ENCODE results near the gene PPARG. TPM values are rescaled to one million over a fixed set of nuclear protein-coding genes. Genes with fewer than 3 reads are reported as not detected.

The PPARG gene
- total and polyA plus RNA-seq, 2 experiments from 2014 or later: 25.1 to 37.9 TPM

- Histone ChIP-seq H3K4me1 (ENCODE audit: insufficient read depth) (peaks cover 46% of the 10 kb centered on the region), H2AFZ (peak overlapping the region; percentile 23), H4K20me1 (ENCODE audit: insufficient read depth, poor library complexity, severe bottlenecking) (no peaks in the 10 kb centered on the region), H3K9me3 (ENCODE audit: low read depth) (no peaks in the 10 kb centered on the region), H3K27me3 (no peaks in the 10 kb centered on the region), H3K9me2 (replicated peaks; ENCODE audit: insufficient read depth) (no peaks in the 10 kb centered on the region), H3K4me2 (no peak overlapping the region), H3K36me3 (replicated peaks; ENCODE audit: insufficient read depth, low read depth) (no peaks in the 10 kb centered on the region), H3K79me2 (no peaks in the 10 kb centered on the region), H3K4me3 (no peak overlapping the region), H3K27ac (no peak overlapping the region)
- DNase-seq (ENCODE audit: low spot score): no peak
- WGBS (ENCODE audit: low lambda C conversion rate, missing lambda C conversion rate): 51% methylated on average over 11 of the region's 11 CpGs
- TF ChIP-seq EZH2 (IDR thresholded peaks at IDR 0.05; ENCODE audit: borderline replicate concordance): no peak
- TF ChIP-seq EZH2phosphoT487 (IDR thresholded peaks at IDR 0.05; ENCODE audit: low read depth, severe bottlenecking, unreplicated experiment): no peak
- no peak for TF ChIP-seq CTCF (IDR thresholded peaks at IDR 0.05; ENCODE audit: poor library complexity)
Observed at GRCh38 chr3:12425850-12426579, 137.1 kb downstream of the PPARG start.

GRCh38 chr3:12427551-12427950 is 138.7 kb downstream of the PPARG start:
- Histone ChIP-seq H3K9me2 (replicated peaks; ENCODE audit: insufficient read depth) (no peaks in the 10 kb centered on the region), H3K4me1 (ENCODE audit: insufficient read depth) (peaks cover 43% of the 10 kb centered on the region), H3K27me3 (no peaks in the 10 kb centered on the region), H4K20me1 (ENCODE audit: insufficient read depth, poor library complexity, severe bottlenecking) (no peaks in the 10 kb centered on the region), H3K79me2 (no peaks in the 10 kb centered on the region), H2AFZ (no peak overlapping the region), H3K27ac (no peak overlapping the region), H3K4me3 (no peak overlapping the region), H3K9me3 (ENCODE audit: low read depth) (no peaks in the 10 kb centered on the region), H3K36me3 (replicated peaks; ENCODE audit: insufficient read depth, low read depth) (no peaks in the 10 kb centered on the region), H3K4me2 (no peak overlapping the region)
- no peak for DNase-seq (ENCODE audit: low spot score)
- TF ChIP-seq EZH2phosphoT487 (IDR thresholded peaks at IDR 0.05; ENCODE audit: low read depth, severe bottlenecking, unreplicated experiment): no peak
- no peak for TF ChIP-seq CTCF (IDR thresholded peaks at IDR 0.05; ENCODE audit: poor library complexity)
- WGBS (ENCODE audit: low lambda C conversion rate, missing lambda C conversion rate): 61% methylated on average over 4 of the region's 4 CpGs

- TF ChIP-seq CTCF (IDR thresholded peaks at IDR 0.05; ENCODE audit: poor library complexity): no peak
- TF ChIP-seq EZH2 (IDR thresholded peaks at IDR 0.05; ENCODE audit: borderline replicate concordance): no peak
- no peak for TF ChIP-seq EZH2phosphoT487 (IDR thresholded peaks at IDR 0.05; ENCODE audit: low read depth, severe bottlenecking, unreplicated experiment)
- Histone ChIP-seq H3K9me2 (replicated peaks; ENCODE audit: insufficient read depth) (no peaks in the 10 kb centered on the region), H3K36me3 (replicated peaks; ENCODE audit: insufficient read depth, low read depth) (no peaks in the 10 kb centered on the region), H3K4me2 (no peak overlapping the region), H4K20me1 (ENCODE audit: insufficient read depth, poor library complexity, severe bottlenecking) (no peaks in the 10 kb centered on the region), H2AFZ (no peak overlapping the region), H3K79me2 (no peaks in the 10 kb centered on the region), H3K27me3 (no peaks in the 10 kb centered on the region), H3K4me1 (ENCODE audit: insufficient read depth) (peaks cover 37% of the 10 kb centered on the region), H3K4me3 (no peak overlapping the region), H3K27ac (no peak overlapping the region), H3K9me3 (ENCODE audit: low read depth) (no peaks in the 10 kb centered on the region)
- no peak for DNase-seq (ENCODE audit: low spot score)
- 54% methylated on average over 5 of the region's 5 CpGs for WGBS (ENCODE audit: low lambda C conversion rate, missing lambda C conversion rate)
Observed at GRCh38 chr3:12428126-12428525, 139.3 kb downstream of the PPARG start.

All from hepatocyte (in vitro differentiated cells).